Anterior cingulate cortex (tissue), 58 donors: ENCODE measurements around the gene PAM16.
"Not testable (repeated sequence)": the region's sequence is repeated elsewhere in the genome, so short reads cannot be mapped to it uniquely, and the experiment has no call there.

Experiments
- DNase-seq, 58 donors: peaks; one replicate each; lab custom pipeline; 2025; lab: John Stamatoyannopoulos, UW

PAM16 gene

GRCh38 chr16:4338712-4339299 is 12.3 kb downstream of the PAM16 start:
- DNase-seq = no peak

- no peak for DNase-seq
Observed at GRCh38 chr16:4338125-4338582, 13.0 kb downstream of the PAM16 start.

GRCh38 chr16:4337540-4338088 is 13.5 kb downstream of the PAM16 start:
- DNase-seq = no peak

GRCh38 chr16:4336701-4337539 is 14.2 kb downstream of the PAM16 start:
- DNase-seq = no peak

- DNase-seq = no peak
Observed at GRCh38 chr16:4334724-4335495, 16.2 kb downstream of the PAM16 start.

- not testable (repeated sequence) for DNase-seq
Observed at GRCh38 chr16:4333714-4334113, 17.4 kb downstream of the PAM16 start.

GRCh38 chr16:4333308-4333638 is 17.8 kb downstream of the PAM16 start:
- DNase-seq = no peak

GRCh38 chr16:4332623-4333307 is 18.4 kb downstream of the PAM16 start:
- DNase-seq = no peak

GRCh38 chr16:4332083-4332482 is 19.0 kb downstream of the PAM16 start:
- no peak for DNase-seq

- peak in 50 of 58 donors; percentile 10 to 82 (median 50) for DNase-seq
Observed at GRCh38 chr16:4330277-4330874, 20.7 kb downstream of the PAM16 start.

- no peak for DNase-seq
Observed at GRCh38 chr16:4328782-4329775, 22.0 kb downstream of the PAM16 start.

- peak in 54 of 58 donors; percentile 18 to 84 (median 62) for DNase-seq
Observed at GRCh38 chr16:4328046-4328781, 22.9 kb downstream of the PAM16 start.

- DNase-seq = peak in 2 of 58 donors; percentile 16 to 38
Observed at GRCh38 chr16:4327386-4328045, 23.6 kb downstream of the PAM16 start.

- no peak for DNase-seq
Observed at GRCh38 chr16:4325253-4325758, 25.8 kb downstream of the PAM16 start.

- DNase-seq = no peak
Observed at GRCh38 chr16:4324492-4325252, 26.4 kb downstream of the PAM16 start.

- peak in 2 of 58 donors; percentile 16 to 19 for DNase-seq
Observed at GRCh38 chr16:4323845-4324488, 27.2 kb downstream of the PAM16 start.
